NCI-H2107 (cell line): Measurements from ENCODE around the gene HIGD2B.
"Not testable (repeated sequence)": the region's sequence is repeated elsewhere in the genome, so short reads cannot be mapped to it uniquely, and the experiment has no call there.

ENCODE experiments used
- DNase-seq: peaks from one replicate; lab custom pipeline; 2025; lab: John Stamatoyannopoulos, UW

The HIGD2B gene

GRCh38 chr15:72676838-72677237 is 9.1 kb downstream of the HIGD2B start:
- no peak for DNase-seq

GRCh38 chr15:72671525-72671924 is 14.5 kb downstream of the HIGD2B start:
- no peak for DNase-seq

- not testable (repeated sequence) for DNase-seq
Measured at GRCh38 chr15:72670656-72671352, 15.2 kb downstream of the HIGD2B start.

- not testable (repeated sequence) for DNase-seq
Measured at GRCh38 chr15:72669803-72670202, 16.2 kb downstream of the HIGD2B start.

GRCh38 chr15:72665706-72666105 is 20.3 kb downstream of the HIGD2B start:
- not testable (repeated sequence) for DNase-seq

GRCh38 chr15:72663931-72664330 is 22.1 kb downstream of the HIGD2B start:
- DNase-seq: not testable (repeated sequence)

- not testable (repeated sequence) for DNase-seq
Measured at GRCh38 chr15:72661081-72661480, 24.9 kb downstream of the HIGD2B start.

GRCh38 chr15:72656014-72656413 is 30.0 kb downstream of the HIGD2B start:
- DNase-seq: not testable (repeated sequence)

- not testable (repeated sequence) for DNase-seq
Measured at GRCh38 chr15:72654397-72654796, 31.6 kb downstream of the HIGD2B start, which contains the start of gene GOLGA6B. Gene GOLGA6B (plus strand): TSS chr15:72654697. CDS start chr15:72654738, 41 bp downstream.

- DNase-seq: not testable (repeated sequence)
Measured at GRCh38 chr15:72648631-72649253, 37.2 kb downstream of the HIGD2B start.

- DNase-seq: not testable (repeated sequence)
Measured at GRCh38 chr15:72642271-72642670, 43.7 kb downstream of the HIGD2B start.

GRCh38 chr15:72639759-72640483 is 46.1 kb downstream of the HIGD2B start:
- not testable (repeated sequence) for DNase-seq

GRCh38 chr15:72636519-72637282 is 49.3 kb downstream of the HIGD2B start:
- DNase-seq: not testable (repeated sequence)

- not testable (repeated sequence) for DNase-seq
Measured at GRCh38 chr15:72629068-72629570, 56.9 kb downstream of the HIGD2B start.

- DNase-seq: not testable (repeated sequence)
Measured at GRCh38 chr15:72628249-72629067, 57.5 kb downstream of the HIGD2B start.

GRCh38 chr15:72626153-72626552 is 59.8 kb downstream of the HIGD2B start:
- not testable (repeated sequence) for DNase-seq
